Heart left ventricle (tissue), 16 donors: ENCODE results near the gene CHSY3. TPM values are rescaled to one million over a fixed set of nuclear protein-coding genes. Genes with fewer than 3 reads are reported as not detected.

Source experiments
- ATAC-seq, 4 donors: fragments of 200-7000 bp; cut with Tn5 transposase; one replicate each; pipeline ENCODE4 v1.9.1; 2020 to 2022; ENCODE audit warnings: moderate library complexity in 4 of 4, mild to moderate bottlenecking in 3 of 4, moderate number of reproducible peaks in 1 of 4
- DNase-seq, 5 donors: peaks; one replicate each; pipeline ENCODE4 v3.0.0-alpha.2; 2020
- H3K27ac ChIP-seq, 12 donors: fragments of 200-600 bp; sonication (generic) in 4 of 12; one replicate each; pipeline versions ENCODE4 v1.5.0 to v1.8.0; 2016 to 2022; ENCODE audit warnings: mild to moderate bottlenecking in 2 of 12
- H3K27me3 ChIP-seq, 9 donors: fragments of 200-600 bp; sonication (generic) in 2 of 9; one replicate each; pipeline versions ENCODE4 v1.5.1 to v1.8.0; 2016 to 2022; ENCODE audit warnings: mild to moderate bottlenecking in 3 of 9
- H3K36me3 ChIP-seq, 9 donors: fragments of 200-600 bp; sonication (generic) in 2 of 9; one replicate each; pipeline versions ENCODE4 v1.5.0 to v1.8.0; 2018 to 2022; ENCODE audit warnings: mild to moderate bottlenecking in 2 of 9
- H3K4me1 ChIP-seq, 12 donors: fragments of 200-600 bp; sonication (generic) in 4 of 12; one replicate each; pipeline versions ENCODE4 v1.5.0 to v1.8.0; 2016 to 2022; ENCODE audit warnings: mild to moderate bottlenecking in 3 of 12
- H3K4me3 ChIP-seq, 12 donors: fragments of 200-600 bp; sonication (generic) in 4 of 12; one replicate each; pipeline versions ENCODE4 v1.5.0 to v1.8.0; 2017 to 2022; ENCODE audit warnings: mild to moderate bottlenecking in 9 of 12, moderate library complexity in 4 of 12
- H3K9me3 ChIP-seq, 12 donors: fragments of 200-600 bp; sonication (generic) in 4 of 12; one replicate each; pipeline versions ENCODE4 v1.5.0 to v1.8.0; 2016 to 2022; ENCODE audit warnings: mild to moderate bottlenecking in 1 of 12
- CTCF ChIP-seq, 12 donors: fragments of 200-600 bp; sonication (generic) in 4 of 12; IDR thresholded peaks; one replicate each; pipeline versions ENCODE4 v1.5.0 to v1.8.0; 2018 to 2022; ENCODE audit warnings: antibody characterized with exemption in 12 of 12, mild to moderate bottlenecking in 5 of 12
- POLR2A ChIP-seq, 2 donors: fragments of 450-650 bp; IDR thresholded peaks; one replicate each; pipeline ENCODE4 v1.6.1; 2017; ENCODE audit warnings: antibody characterized with exemption in 2 of 2, mild to moderate bottlenecking in 2 of 2, moderate library complexity in 2 of 2
- WGBS, 4 donors: extraction: QIAGEN DNeasy Blood & Tissue Kit in 2 of 4; methylation state at CpG; one replicate each; pipeline versions ENCODE4 v1.1.5 to v1.1.7; 2013 to 2018; 5-methylcytosine and 5-hydroxymethylcytosine counted together
- intact Hi-C, 10 donors: fragments of 100-400 bp; cut with DNase I; formaldehyde crosslinking; loops; one replicate each; pipeline versions ENCODE4 v1.11.1 to v1.14.2; 2022
- polyA plus RNA-seq, 2 donors: library from polyadenylated mRNA; stranded (reverse); fragments of 200-250 nt; gene quantifications; one replicate each; pipeline ENCODE4 v1.2.3, GENCODE V29; 2013
- total RNA-seq, 9 donors: library from RNA; depleted of rRNA in 2 of 9; stranded (reverse); fragments of >200 nt in 2 of 9; fragmentation: NEBNext Ultra II Directional in 3 of 9; extraction: Animal tissue kit (Norgen Biotek cat#: 25700) in 3 of 9; gene quantifications; one replicate each; pipeline versions ENCODE4 v1.1.0 to v1.2.4, GENCODE V29; 2016 to 2023
- donor health status: ischemic (EF 13 %, LVEDD 7.1; RV severe dilation, severe dysfunction).
- donor health status: healthy with polysubstance abuse.
- donor health status: DM: no; HTN: yes; CAD: no.
- donor health status: DM: no; HTN: no; CAD: no.
- donor health status: ischemic (EF 25% LVEDD 6.9; RV normal size, moderate dysfunction).
- donor health status: ischemic (EF 25% LVEDD 5.7; RV mildly dilated, moderate dysfunction).
- donor health status: healthy.
- donor health status: DM: yes; HTN: yes; CAD: no.
- donor health status: ischemic (EF 35%, LVEDD 5.7; RV mildly dilated, moderate dysfunction).
- donor health status: nonischemic (EF 11% LVEDD 7.7; RV severe dilation, severe dysfunction).
- donor health status: DM: yes; HTN: yes; CAD: no.
- donor health status: PGD.
- donor health status: ischemic (EF 29% LVEDD 5.4; RV normal size, mild dysfunction).
- donor health status: nonischemic (EF 23%, LVEDD 6.1; RV moderate dilation, normal function).

CHSY3 gene
- total and polyA plus RNA-seq, 11 donors = 0.04 to 2.9 (median 1.0) TPM

- WGBS, 4 donors = 62 to 70% (median 69%) methylated on average over 4 of the region's 4 CpGs
- Histone ChIP-seq H3K4me1 (no peaks in the 10 kb centered on the region), H3K27ac (no peak overlapping the region), H3K4me3 (no peak overlapping the region), H3K27me3 (no peaks in the 10 kb centered on the region), H3K36me3 (no peaks in the 10 kb centered on the region), H3K9me3 (peaks cover 0 to 29% (median 7%) of the 10 kb centered on the region in 12 donors)
- no peak for DNase-seq
- ATAC-seq = no peak
- intact Hi-C loops = no loop called here
- TF ChIP-seq CTCF (IDR thresholded peaks at IDR 0.05) = no peak
- no peak for TF ChIP-seq POLR2A (IDR thresholded peaks at IDR 0.05)
These were observed 112.9 kb downstream of the CHSY3 start for GRCh38 chr5:130017173-130017572.

- TF ChIP-seq POLR2A (IDR thresholded peaks at IDR 0.05) (no peak), CTCF (IDR thresholded peaks at IDR 0.05) (no peak)
- Histone ChIP-seq H3K36me3 (no peaks in the 10 kb centered on the region), H3K9me3 (peaks cover 0 to 22% (median 5%) of the 10 kb centered on the region in 12 donors), H3K27me3 (no peaks in the 10 kb centered on the region), H3K27ac (no peak overlapping the region), H3K4me3 (no peak overlapping the region), H3K4me1 (peaks cover 0 to 2% (median 0%) of the 10 kb centered on the region in 12 donors)
- DNase-seq = no peak
- intact Hi-C loops = no loop called here
- WGBS, 4 donors = 91 to 94% (median 94%) methylated on average over 8 of the region's 8 CpGs
- no peak for ATAC-seq
These were observed 114.4 kb downstream of the CHSY3 start for GRCh38 chr5:130018641-130019040.

GRCh38 chr5:130021000-130021399, 116.7 kb downstream of the CHSY3 start:
- ATAC-seq = no peak
- intact Hi-C loops = no loop called here

GRCh38 chr5:130021876-130022275, 117.6 kb downstream of the CHSY3 start:
- Histone ChIP-seq H3K4me3 (no peak overlapping the region), H3K27ac (no peak overlapping the region), H3K9me3 (no peaks in the 10 kb centered on the region), H3K4me1 (peaks cover 0 to 15% (median 2%) of the 10 kb centered on the region in 12 donors), H3K27me3 (no peaks in the 10 kb centered on the region), H3K36me3 (no peaks in the 10 kb centered on the region)
- WGBS, 4 donors = 95 to 98% (median 96%) methylated on average over 4 of the region's 4 CpGs
- ATAC-seq (no peak), DNase-seq (no peak)
- TF ChIP-seq CTCF (IDR thresholded peaks at IDR 0.05) (no peak), POLR2A (IDR thresholded peaks at IDR 0.05) (no peak)
- intact Hi-C loops = no loop called here

More at GRCh38 chr5:130021000-130021399, 116.7 kb downstream of the CHSY3 start:
- H3K9me3 ChIP-seq = no peaks in the 10 kb centered on the region
- no peaks in the 10 kb centered on the region for H3K36me3 ChIP-seq
- H3K4me1 ChIP-seq = peaks cover 0 to 11% (median 2%) of the 10 kb centered on the region in 12 donors
- no peak overlapping the region for H3K27ac ChIP-seq
- no peak for DNase-seq
- H3K4me3 ChIP-seq = no peak overlapping the region
- TF ChIP-seq CTCF (IDR thresholded peaks at IDR 0.05) (no peak), POLR2A (IDR thresholded peaks at IDR 0.05) (no peak)
- H3K27me3 ChIP-seq = no peaks in the 10 kb centered on the region
